NCI-H2196 treated with DMSO at 0.1 percent for 48 hours (cell line): ENCODE data around the gene C14orf132.

ENCODE experiments used
- DNase-seq: peaks from one replicate; lab custom pipeline; 2025; ENCODE audit not compliant: unreplicated experiment; lab: John Stamatoyannopoulos, UW

The C14orf132 gene

GRCh38 chr14:96039633-96040311 lies 610 bp downstream of the C14orf132 start:
- DNase-seq: no peak

DNA sequence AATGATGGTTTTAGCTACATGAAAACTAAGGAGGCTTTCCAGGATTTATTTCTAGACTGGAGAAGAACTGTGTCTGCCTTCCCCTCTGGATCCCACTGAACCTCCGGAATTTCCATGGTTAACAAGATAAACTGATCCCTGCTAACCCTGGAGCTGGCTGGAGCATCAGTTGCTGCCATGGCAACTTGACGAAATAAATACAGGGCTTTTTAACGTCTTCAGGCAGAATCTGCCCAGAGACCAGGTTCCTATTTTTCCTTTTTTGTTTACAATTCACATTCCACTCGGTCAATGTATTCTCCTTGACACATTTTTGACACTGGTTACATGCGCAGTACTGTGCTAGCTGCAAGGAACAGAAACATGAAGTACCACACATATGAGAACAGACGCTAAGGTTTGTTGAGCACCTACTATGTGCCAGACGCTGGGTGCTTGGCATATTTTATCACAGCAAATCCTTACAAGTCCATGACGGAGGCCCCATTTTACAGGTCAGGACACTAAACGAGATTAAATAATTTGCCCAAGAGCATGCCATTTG lies 1.7 kb downstream of the C14orf132 start:
- no peak for DNase-seq

GRCh38 chr14:96042248-96042930 lies 3.2 kb downstream of the C14orf132 start:
- no peak for DNase-seq

GRCh38 chr14:96046630-96047029 lies 7.5 kb downstream of the C14orf132 start:
- no peak for DNase-seq

- DNase-seq: no peak
Measured at GRCh38 chr14:96047101-96047500, 7.9 kb downstream of the C14orf132 start.

GRCh38 chr14:96049932-96050331 lies 10.8 kb downstream of the C14orf132 start:
- no peak for DNase-seq

DNA sequence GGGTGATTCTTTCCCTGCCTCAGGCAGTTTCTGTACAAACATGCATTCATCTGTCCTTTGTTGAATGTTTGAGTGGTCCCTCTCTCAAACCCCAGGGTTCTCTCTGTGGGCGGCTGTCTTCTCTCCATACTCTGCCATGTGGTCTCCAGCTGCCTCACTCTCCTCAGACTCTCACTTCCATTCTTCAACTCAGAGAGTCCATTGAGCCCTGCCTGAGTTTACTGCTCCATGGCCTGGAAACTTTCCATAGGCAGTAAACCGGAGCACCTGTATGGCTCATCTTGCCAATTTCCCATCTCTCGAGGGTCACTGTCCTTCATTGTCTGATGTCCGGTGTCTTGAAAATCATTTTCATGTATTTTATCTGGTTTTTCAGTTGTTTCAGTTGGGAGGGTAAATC lies 11.3 kb downstream of the C14orf132 start:
- DNase-seq: no peak

- DNase-seq: no peak
Measured at GRCh38 chr14:96051231-96051630, 12.1 kb downstream of the C14orf132 start.

DNA sequence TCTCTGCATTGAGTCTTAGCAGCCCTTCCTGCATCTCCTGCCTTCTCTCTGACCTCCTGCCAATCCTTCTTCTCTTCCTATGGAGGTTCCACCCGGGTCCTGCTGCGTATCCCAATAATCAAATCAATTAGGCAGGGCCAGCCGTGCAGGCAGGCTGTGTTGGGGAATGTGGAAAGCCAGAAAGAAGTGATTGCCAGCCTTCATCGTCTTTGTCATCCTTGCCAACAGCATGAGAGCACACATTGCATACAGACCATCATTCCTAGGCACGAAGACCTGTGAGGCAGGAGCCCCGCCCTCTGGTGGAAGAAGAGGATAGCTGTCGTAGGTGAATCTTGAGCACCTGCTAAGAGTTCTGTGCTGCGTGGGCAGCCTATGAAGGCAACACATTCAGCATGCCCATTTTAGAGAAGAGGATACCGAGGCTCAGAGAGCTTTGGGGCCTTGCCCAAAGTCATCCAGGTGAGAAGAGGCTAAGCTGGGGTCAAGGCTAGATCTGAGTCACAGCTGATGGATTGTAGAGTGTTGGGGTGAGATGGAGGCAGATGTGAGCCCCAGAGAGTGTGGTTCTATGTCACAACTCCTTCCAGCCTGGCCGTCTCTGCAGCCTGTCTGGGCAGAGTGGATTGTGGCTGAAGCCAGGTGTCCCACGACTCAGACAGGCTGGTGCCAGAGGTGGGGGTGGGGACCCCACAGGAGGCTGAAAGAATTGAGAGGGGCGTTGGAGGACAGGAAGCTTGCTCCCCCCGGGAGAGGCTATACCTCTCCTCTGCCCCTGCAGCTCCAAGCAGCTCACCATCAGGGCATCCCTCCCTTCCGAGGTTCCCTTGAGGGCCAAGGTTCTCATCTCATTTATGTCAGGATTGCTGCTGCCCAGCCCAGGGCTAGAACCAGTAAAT lies 12.7 kb downstream of the C14orf132 start:
- DNase-seq: no peak

- DNase-seq: no peak
Measured at GRCh38 chr14:96052541-96053247, 13.5 kb downstream of the C14orf132 start.

- no peak for DNase-seq
Measured at GRCh38 chr14:96053248-96053599, 14.1 kb downstream of the C14orf132 start.

GRCh38 chr14:96053600-96054381 lies 14.6 kb downstream of the C14orf132 start:
- DNase-seq: no peak

- no peak for DNase-seq
Measured at GRCh38 chr14:96054661-96055060, 15.5 kb downstream of the C14orf132 start.

DNA sequence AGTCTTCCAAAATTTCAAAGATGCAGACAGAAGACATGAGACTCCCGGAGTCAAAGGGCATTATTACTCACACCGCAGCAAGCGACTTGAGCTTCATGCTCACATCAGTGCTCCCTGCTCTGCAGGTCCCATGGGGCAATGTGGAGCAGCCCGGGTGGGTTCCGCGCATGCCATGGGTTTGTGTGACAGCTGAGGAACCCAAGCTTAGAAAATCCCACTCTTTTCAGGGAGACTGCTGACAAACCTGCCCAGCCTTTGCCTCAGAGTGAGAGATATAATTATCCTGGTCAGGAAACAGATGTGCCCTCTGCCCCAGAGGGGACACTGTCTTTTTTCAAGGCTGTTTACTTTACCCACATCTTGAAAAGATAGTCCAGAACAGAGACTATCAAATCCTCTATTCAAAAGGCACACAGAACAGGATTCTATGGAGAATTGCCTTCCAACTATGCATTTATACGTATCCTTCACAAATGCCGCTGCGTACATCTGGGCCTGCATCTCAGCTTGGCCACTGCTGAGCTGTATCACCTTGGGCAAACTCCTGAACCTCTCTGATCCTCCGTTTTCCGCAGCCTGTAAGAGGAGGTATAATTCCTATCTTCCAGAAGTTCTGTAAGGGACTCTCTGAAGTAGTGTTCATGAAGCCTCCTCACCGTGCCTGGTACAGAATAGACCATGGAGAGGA lies 16.0 kb downstream of the C14orf132 start:
- DNase-seq: no peak

DNA sequence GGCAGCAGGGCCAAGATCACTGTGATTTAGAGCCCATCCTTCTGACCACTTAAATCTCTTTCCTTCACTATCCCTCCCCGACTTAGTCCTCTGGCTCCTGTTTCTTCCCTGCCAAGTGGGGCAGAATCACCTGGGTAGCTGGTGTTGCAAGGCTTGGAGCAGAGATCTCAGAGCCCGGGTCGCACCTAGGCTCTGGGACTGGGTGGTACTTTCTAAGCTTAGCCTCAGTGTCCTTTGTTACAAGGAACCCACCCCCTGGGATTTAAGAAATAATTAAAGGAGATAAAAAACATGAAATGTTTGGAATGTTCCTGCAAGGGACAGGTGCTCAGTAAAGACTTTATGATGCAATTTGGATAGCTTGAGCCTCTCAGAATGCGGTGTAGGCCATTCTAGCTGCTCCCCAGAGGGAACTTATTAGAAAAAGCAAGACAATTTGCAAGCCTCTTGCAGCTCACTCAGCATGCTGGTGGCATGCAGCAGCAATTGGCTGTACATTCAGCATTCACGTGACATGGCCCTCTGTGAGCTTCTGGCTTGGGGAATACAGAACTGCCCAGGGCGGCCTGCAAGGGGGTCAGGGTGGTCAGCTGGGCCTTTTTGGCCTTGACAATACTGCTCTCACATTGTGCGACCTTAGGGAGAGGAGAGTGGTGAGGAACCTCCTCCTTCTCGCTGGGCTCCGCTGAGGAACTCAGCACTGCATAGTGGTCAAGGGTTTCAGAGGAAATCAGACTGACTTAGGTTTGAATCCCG lies 16.8 kb downstream of the C14orf132 start:
- no peak for DNase-seq

- DNase-seq: no peak
Measured at GRCh38 chr14:96056509-96057422, 17.6 kb downstream of the C14orf132 start.

- no peak for DNase-seq
Measured at GRCh38 chr14:96057738-96058137, 18.6 kb downstream of the C14orf132 start.
